ENCODE results near the gene NADK2. TPM values are rescaled to one million over a fixed set of nuclear protein-coding genes. Genes with fewer than 3 reads are reported as not detected.

The NADK2 gene
- total and polyA plus RNA-seq, 2 donors (not counting 3 experiments of a cell fraction or from before 2014, with no cell fraction given), result 4.0 to 20.3 TPM

- H3K9me1 ChIP-seq (replicated peaks; ENCODE audit: control insufficient read depth, extremely low read depth, insufficient read depth, low read length), result no peaks in the 10 kb centered on the region
- dilution Hi-C loops (cut with MboI; ENCODE audit: extremely low pct_ligation_motif_present, low sequenced_read_pairs), result no loop called here
- H3K27ac ChIP-seq (ENCODE audit: insufficient read depth, low read depth, low read length), result no peak overlapping the region
- BruUV-seq (replicated peaks), result no TSS peak
- H3K4me3 ChIP-seq (replicated peaks in 1 of 3; ENCODE audit: insufficient read depth in 1 of 3, low read depth in 1 of 3, low read length in 3 of 3), result no peak overlapping the region
- no peaks in the 10 kb centered on the region for H4K20me1 ChIP-seq (replicated peaks; ENCODE audit: control insufficient read depth, extremely low read depth, insufficient read depth, low read length)
- H3K4me1 ChIP-seq (ENCODE audit: control insufficient read depth, extremely low read depth, insufficient read depth, low read length), result peaks cover 16% of the 10 kb centered on the region
- DNase-seq (ENCODE audit: low read depth, low spot score), result no peak
- no peak overlapping the region for H3K4me2 ChIP-seq (ENCODE audit: insufficient read depth, low read length)
- peaks cover 14% of the 10 kb centered on the region for H3K79me2 ChIP-seq (ENCODE audit: control insufficient read depth, insufficient read depth, low read length)
- H2AFZ ChIP-seq (ENCODE audit: low read depth, low read length), result no peak overlapping the region
- CTCF ChIA-PET, result interaction anchor here (1.0 kb wide), 2 partner anchors 23 to 58 kb away, joined by 3 to 4 read pairs; no protein-coding TSS in a partner anchor
- H3K9ac ChIP-seq (replicated peaks; ENCODE audit: extremely low read depth, insufficient read depth, low read length), result no peak overlapping the region
- FAIRE-seq, result no peak
- no peaks in the 10 kb centered on the region for H3K27me3 ChIP-seq (ENCODE audit: control insufficient read depth in 2 of 2, insufficient read depth in 2 of 2, low read length in 2 of 2)
- POLR2A ChIA-PET, result no interaction called here
- H3K36me3 ChIP-seq (ENCODE audit: control insufficient read depth in 2 of 2, extremely low read depth in 1 of 2, insufficient read depth in 2 of 2, low read length in 2 of 2), result no peaks in the 10 kb centered on the region
- intact Hi-C loops (cut with micrococcal nuclease), result no loop called here
- TF ChIP-seq POLR2AphosphoS5 (IDR thresholded peaks at IDR 0.05; ENCODE audit: insufficient read depth, low read depth, low read length), result no peak
- TF ChIP-seq POLR2A (IDR thresholded peaks at IDR 0.05; ENCODE audit: low read depth, low read length), result no peak
- no peak for TF ChIP-seq CTCF (IDR thresholded peaks at IDR 0.05; ENCODE audit: extremely low read depth in 1 of 2, insufficient read depth in 1 of 2, low read depth in 1 of 2, low read length in 2 of 2)
- TF ChIP-seq GATA2 (IDR thresholded peaks at IDR 0.05; ENCODE audit: insufficient read depth, insufficient read length, low read depth, low read length), result no peak
- no peak for TF ChIP-seq JUN (IDR thresholded peaks at IDR 0.05; ENCODE audit: borderline replicate concordance, insufficient read depth, insufficient read length, low read depth)
- no peak for TF ChIP-seq FOS (IDR thresholded peaks at IDR 0.05; ENCODE audit: borderline replicate concordance, insufficient read depth, low read length)
- no peak for TF ChIP-seq MYC (IDR thresholded peaks at IDR 0.05; ENCODE audit: low read depth, low read length)
- TF ChIP-seq MAX (IDR thresholded peaks at IDR 0.05; ENCODE audit: insufficient read depth, insufficient read length), result no peak
- no peak for TF ChIP-seq EZH2 (IDR thresholded peaks at IDR 0.05; ENCODE audit: borderline replicate concordance, low read depth, low read length, severe bottlenecking)
- no peaks in the 10 kb centered on the region for H3K9me3 ChIP-seq (replicated peaks; ENCODE audit: control insufficient read depth, insufficient read depth, low read length)
Observed at GRCh38 chr5:36236801-36237200, 4.9 kb downstream of the NADK2 start.

Data from endothelial cell of umbilical vein (primary cell).